ENCODE measurements around the gene HMGXB4. TPM values are rescaled to one million over a fixed set of nuclear protein-coding genes. Genes with fewer than 3 reads are reported as not detected.

Gene HMGXB4
- total and polyA plus RNA-seq, 2 of the 8 experiments (the other 6 are each of a cell fraction or from before 2014, with no cell fraction given): 20.9 to 41.3 TPM

GRCh38 chr22:35299217-35299672 lies 42.0 kb downstream of the HMGXB4 start:
- Histone ChIP-seq H3K4me3 (ENCODE audit: extremely low read depth in 1 of 4, insufficient read depth in 2 of 4, low read depth in 3 of 4, low read length in 4 of 4) (peak overlapping the region in 2 of 4 experiments; percentile 33 to 84; a peak in 3 of 8 replicates), H4K8ac (ENCODE audit: extremely low read depth, insufficient read depth, low read length) (no peak overlapping the region), H2BK5ac (ENCODE audit: low read depth, low read length) (0 out of 2 replicates have a peak overlapping the region, but pooled peaks have one; percentile 1), H2AFZ (ENCODE audit: low read length) (0 out of 2 replicates have a peak overlapping the region, but pooled peaks have one; percentile 37), H3K4ac (replicated peaks; ENCODE audit: insufficient read length, low read depth, low read length) (no peak overlapping the region), H2BK12ac (ENCODE audit: low read depth, low read length) (no peak overlapping the region), H3K18ac (ENCODE audit: extremely low read depth, low read length) (no peak overlapping the region), H3K4me1 (replicated peaks in 1 of 4; ENCODE audit: control insufficient read depth in 3 of 4, insufficient read depth in 4 of 4, low read length in 3 of 4) (peaks cover 0 to 1% (median under 1%) of the 10 kb centered on the region in 4 experiments; a peak in 3 of 7 replicates), H2BK120ac (replicated peaks; ENCODE audit: low read depth, low read length) (no peak overlapping the region), H3K56ac (replicated peaks; ENCODE audit: insufficient read length, low read depth, low read length) (no peak overlapping the region), H3K27ac (ENCODE audit: low read depth, low read length) (no peak overlapping the region), H3K79me2 (ENCODE audit: control insufficient read depth in 1 of 2, insufficient read depth in 2 of 2, low read length in 2 of 2) (no peaks in the 10 kb centered on the region), H3K9ac (replicated peaks in 1 of 4; ENCODE audit: extremely low read depth in 1 of 4, low read depth in 3 of 4, low read length in 3 of 4) (peak overlapping the region in 2 of 4 experiments; percentile 22 to 44; a peak in 1 of 7 replicates), H3K79me1 (ENCODE audit: low read depth, low read length) (no peaks in the 10 kb centered on the region), H4K91ac (replicated peaks; ENCODE audit: insufficient read length, low read length) (no peak overlapping the region), H4K20me1 (replicated peaks in 1 of 2; ENCODE audit: control insufficient read depth in 1 of 2, insufficient read depth in 2 of 2, low read length in 2 of 2) (no peaks in the 10 kb centered on the region), H2BK20ac (ENCODE audit: low read length) (no peak overlapping the region), H4K5ac (ENCODE audit: insufficient read length, low read depth, low read length) (no peak overlapping the region), H3K14ac (ENCODE audit: insufficient read length) (no peak overlapping the region), H2BK15ac (ENCODE audit: low read length) (no peak overlapping the region), H3K4me2 (ENCODE audit: insufficient read depth in 1 of 2, low read depth in 2 of 2, low read length in 2 of 2) (peak overlapping the region; percentile 89 to 92), H3K23ac (ENCODE audit: insufficient read length) (no peak overlapping the region), H3K36me3 (ENCODE audit: control insufficient read depth in 2 of 4, insufficient read depth in 4 of 4, low read length in 3 of 4) (peaks cover 1 to 22% (median 5%) of the 10 kb centered on the region in 4 experiments; a peak in 6 of 8 replicates), H3K27me3 (replicated peaks in 1 of 4; ENCODE audit: control insufficient read depth in 3 of 4, extremely low read depth in 1 of 4, insufficient read depth in 3 of 4, low read length in 3 of 4) (no peaks in the 10 kb centered on the region), H2AK5ac (ENCODE audit: low read depth, low read length) (no peak overlapping the region), H3K9me3 (ENCODE audit: insufficient read depth in 2 of 2, low read depth in 1 of 2, low read length in 1 of 2) (no peaks in the 10 kb centered on the region), H3K23me2 (ENCODE audit: low read depth, low read length) (peaks cover 4% of the 10 kb centered on the region; the same call in 1 of the 2 replicates)
- TF ChIP-seq SRF (IDR thresholded peaks at IDR 0.05; ENCODE audit: low read depth, low read length) (peak; percentile 69), TCF12 (IDR thresholded peaks at IDR 0.05; ENCODE audit: low read depth, low read length) (no peak)
- ChIA-PET CTCF (ENCODE audit: partially characterized antibody) (interaction anchor here (0.8 kb wide), 3 partner anchors 10 to 28 kb away, joined by 3 read pairs; no protein-coding TSS in a partner anchor), POLR2A (ENCODE audit: partially characterized antibody) (interaction anchor here (0.7 to 2.3 kb wide), 9 partner anchors 10 to 82 kb away, joined by 3 to 9 read pairs (median 5); partner anchors contain the start of genes HMGXB4 and HMOX1)
- DNase-seq (ENCODE audit: low read depth in 1 of 2, low spot score in 2 of 2) (no peak), FAIRE-seq (peak; percentile 58)
- WGBS, 2 experiments (ENCODE audit: extremely low coverage in 1 of 2, insufficient coverage in 1 of 2, insufficient read length in 1 of 2, insufficient replicate concordance in 2 of 2, low coverage in 1 of 2, low lambda C conversion rate in 2 of 2, missing lambda C conversion rate in 1 of 2): 45% methylated on average over 13 of the region's 13 CpGs; no CpG with 5 or more reads in 1 of the 2 experiments

All from H1 (cell line).